Fibroblast of pulmonary artery (primary cell): ENCODE results near the gene TCHH.

ENCODE experiments used
- DNase-seq: peaks from one replicate; pipeline ENCODE4 v3.0.0-alpha.2; 2010; ENCODE audit warnings: low read depth
- H3K4me3 ChIP-seq: replicated peaks from 2 replicates; pipeline ENCODE4 v1.5.1; 2011; ENCODE audit warnings: low read depth, mild to moderate bottlenecking, control low read depth, low read length, moderate library complexity
- TF ChIP-seq, protein P1 (sequence below): IDR thresholded peaks from 2 replicates; pipeline ENCODE4 v1.5.1; 2011; ENCODE audit warnings: mild to moderate bottlenecking, control low read depth, low read length, inconsistent platforms; ENCODE audit errors: missing control alignments

Gene TCHH

GRCh38 chr1:152061952-152062351, 53.3 kb downstream of the TCHH start:
- TF ChIP-seq, protein P1, sequence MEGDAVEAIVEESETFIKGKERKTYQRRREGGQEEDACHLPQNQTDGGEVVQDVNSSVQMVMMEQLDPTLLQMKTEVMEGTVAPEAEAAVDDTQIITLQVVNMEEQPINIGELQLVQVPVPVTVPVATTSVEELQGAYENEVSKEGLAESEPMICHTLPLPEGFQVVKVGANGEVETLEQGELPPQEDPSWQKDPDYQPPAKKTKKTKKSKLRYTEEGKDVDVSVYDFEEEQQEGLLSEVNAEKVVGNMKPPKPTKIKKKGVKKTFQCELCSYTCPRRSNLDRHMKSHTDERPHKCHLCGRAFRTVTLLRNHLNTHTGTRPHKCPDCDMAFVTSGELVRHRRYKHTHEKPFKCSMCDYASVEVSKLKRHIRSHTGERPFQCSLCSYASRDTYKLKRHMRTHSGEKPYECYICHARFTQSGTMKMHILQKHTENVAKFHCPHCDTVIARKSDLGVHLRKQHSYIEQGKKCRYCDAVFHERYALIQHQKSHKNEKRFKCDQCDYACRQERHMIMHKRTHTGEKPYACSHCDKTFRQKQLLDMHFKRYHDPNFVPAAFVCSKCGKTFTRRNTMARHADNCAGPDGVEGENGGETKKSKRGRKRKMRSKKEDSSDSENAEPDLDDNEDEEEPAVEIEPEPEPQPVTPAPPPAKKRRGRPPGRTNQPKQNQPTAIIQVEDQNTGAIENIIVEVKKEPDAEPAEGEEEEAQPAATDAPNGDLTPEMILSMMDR: no peak
- no peak for DNase-seq
- H3K4me3 ChIP-seq: no peak overlapping the region
